H1 (cell line): ENCODE data around the gene RAP1A. TPM values are rescaled to one million over a fixed set of nuclear protein-coding genes. Genes with fewer than 3 reads are reported as not detected.

Source experiments
- CTCF ChIA-PET: fragments of 300-600 bp; sonication (Branson Sonifier 250); formaldehyde crosslinking; loops from one replicate; lab custom pipeline; 2021; ENCODE audit not compliant: partially characterized antibody; lab: Charles Lee
- POLR2A ChIA-PET: fragments of 300-600 bp; sonication (Branson Sonifier 250); formaldehyde crosslinking; loops from one replicate; lab custom pipeline; 2021; ENCODE audit warnings: inconsistent platforms; ENCODE audit not compliant: partially characterized antibody; lab: Charles Lee
- DNase-seq, 2 experiments: peaks; one replicate each; pipeline versions ENCODE4 v3.0.0 to v3.0.0-alpha.2; 2010 to 2022; ENCODE audit warnings: low spot score in 2 of 2, low read depth in 1 of 2, mixed read lengths in 1 of 2
- FAIRE-seq: peaks from 2 replicates; lab custom pipeline; 2011; peaks lifted over from hg19 to GRCh38; lab: Jason Lieb, UNC
- H2AFZ ChIP-seq: 2 replicates; pipeline ENCODE4 v1.8.1; 2012; ENCODE audit warnings: low read length, inconsistent platforms
- H2AK5ac ChIP-seq: 2 replicates; pipeline ENCODE4 v1.6.1; 2013; ENCODE audit warnings: low read depth, low read length
- H2BK120ac ChIP-seq: replicated peaks from 2 replicates; pipeline ENCODE3; 2013; ENCODE audit warnings: low read depth, low read length, inconsistent platforms
- H2BK12ac ChIP-seq: 2 replicates; pipeline ENCODE4 v1.6.1; 2013; ENCODE audit warnings: low read depth, low read length
- H2BK15ac ChIP-seq: 2 replicates; pipeline ENCODE4 v1.6.1; 2013; ENCODE audit warnings: low read length
- H2BK20ac ChIP-seq: 2 replicates; pipeline ENCODE4 v1.6.1; 2013; ENCODE audit warnings: low read length
- H2BK5ac ChIP-seq: 2 replicates; pipeline ENCODE4 v1.6.1; 2013; ENCODE audit warnings: low read depth, low read length
- H3K14ac ChIP-seq: 2 replicates; pipeline ENCODE4 v1.6.1; 2013; ENCODE audit warnings: inconsistent platforms; ENCODE audit not compliant: insufficient read length
- H3K18ac ChIP-seq: 2 replicates; pipeline ENCODE4 v1.6.1; 2013; ENCODE audit warnings: low read length; ENCODE audit errors: extremely low read depth
- H3K23ac ChIP-seq: 2 replicates; pipeline ENCODE4 v1.6.1; 2013; ENCODE audit warnings: inconsistent platforms; ENCODE audit not compliant: insufficient read length
- H3K23me2 ChIP-seq: 2 replicates; pipeline ENCODE4 v1.6.1; 2013; ENCODE audit warnings: low read depth, low read length
- H3K27ac ChIP-seq: 2 replicates; pipeline ENCODE4 v1.6.1; 2011; ENCODE audit warnings: low read depth, low read length, inconsistent platforms
- H3K27me3 ChIP-seq, 4 experiments: replicated peaks in 1 of 4; 1 replicate in 1 of 4; 2 replicates in 3 of 4; pipeline versions ENCODE4 v1.6.1 to v1.8.1; 2011 to 2013; ENCODE audit warnings: low read length in 3 of 4, mild to moderate bottlenecking in 3 of 4, inconsistent platforms in 2 of 4, mixed read lengths in 2 of 4, moderate library complexity in 1 of 4; ENCODE audit not compliant: control insufficient read depth in 3 of 4, insufficient read depth in 3 of 4; ENCODE audit errors: extremely low read depth in 1 of 4
- H3K36me3 ChIP-seq, 4 experiments: 2 replicates each; pipeline versions ENCODE4 v1.6.1 to v1.8.1; 2011 to 2013; ENCODE audit warnings: mild to moderate bottlenecking in 4 of 4, low read length in 3 of 4, moderate library complexity in 2 of 4, control low read depth in 1 of 4, inconsistent platforms in 1 of 4; ENCODE audit not compliant: insufficient read depth in 4 of 4, control insufficient read depth in 2 of 4
- H3K4ac ChIP-seq: replicated peaks from 2 replicates; pipeline ENCODE3; 2013; ENCODE audit warnings: low read length, low read depth, mixed read lengths, inconsistent platforms; ENCODE audit not compliant: insufficient read length
- H3K4me1 ChIP-seq, 4 experiments: replicated peaks in 1 of 4; 1 replicate in 1 of 4; 2 replicates in 3 of 4; pipeline versions ENCODE4 v1.6.1 to v1.8.1; 2011 to 2013; ENCODE audit warnings: low read length in 3 of 4, inconsistent platforms in 2 of 4, mixed read lengths in 1 of 4; ENCODE audit not compliant: insufficient read depth in 4 of 4, control insufficient read depth in 3 of 4
- H3K4me2 ChIP-seq, 2 experiments: 2 replicates each; pipeline versions ENCODE4 v1.6.1 to v1.8.1; 2011 to 2013; ENCODE audit warnings: low read depth in 2 of 2, low read length in 2 of 2, control low read depth in 1 of 2, inconsistent platforms in 1 of 2, mild to moderate bottlenecking in 1 of 2; ENCODE audit not compliant: insufficient read depth in 1 of 2
- H3K4me3 ChIP-seq, 4 experiments: fragments of 200-600, 300-600 bp in 1 of 4; sonication (generic), shearing (Covaris generic), sonication (Bioruptor Twin) in 1 of 4; 2 replicates each; pipeline versions ENCODE4 v1.5.1 to v1.8.1; 2011 to 2016; ENCODE audit warnings: low read length in 4 of 4, low read depth in 3 of 4, control low read depth in 2 of 4, inconsistent platforms in 2 of 4, mild to moderate bottlenecking in 2 of 4, mixed read lengths in 1 of 4, moderate library complexity in 1 of 4; ENCODE audit not compliant: insufficient read depth in 2 of 4; ENCODE audit errors: extremely low read depth in 1 of 4
- H3K56ac ChIP-seq: replicated peaks from 2 replicates; pipeline ENCODE3; 2013; ENCODE audit warnings: low read depth, mild to moderate bottlenecking, mixed read lengths, low read length, inconsistent platforms; ENCODE audit not compliant: insufficient read length
- H3K79me1 ChIP-seq: 2 replicates; pipeline ENCODE4 v1.6.1; 2013; ENCODE audit warnings: low read depth, low read length, control low read depth
- H3K79me2 ChIP-seq, 2 experiments: 2 replicates each; pipeline versions ENCODE4 v1.6.1 to v1.8.1; 2012 to 2013; ENCODE audit warnings: low read length in 2 of 2, mild to moderate bottlenecking in 2 of 2, inconsistent platforms in 1 of 2; ENCODE audit not compliant: insufficient read depth in 2 of 2, control insufficient read depth in 1 of 2
- H3K9ac ChIP-seq, 4 experiments: replicated peaks in 1 of 4; 1 replicate in 1 of 4; 2 replicates in 3 of 4; pipeline versions ENCODE4 v1.6.1 to v1.8.1; 2011 to 2013; ENCODE audit warnings: low read depth in 3 of 4, low read length in 3 of 4, control low read depth in 2 of 4, mild to moderate bottlenecking in 2 of 4, moderate library complexity in 2 of 4, inconsistent platforms in 1 of 4; ENCODE audit errors: extremely low read depth in 1 of 4
- H3K9me3 ChIP-seq, 2 experiments: 2 replicates each; pipeline versions ENCODE4 v1.6.1 to v1.8.1; 2012 to 2013; ENCODE audit warnings: mild to moderate bottlenecking in 2 of 2, moderate library complexity in 2 of 2, control low read depth in 1 of 2, inconsistent platforms in 1 of 2, low read depth in 1 of 2, low read length in 1 of 2, mixed read lengths in 1 of 2; ENCODE audit not compliant: insufficient read depth in 2 of 2
- H4K20me1 ChIP-seq, 2 experiments: replicated peaks in 1 of 2; 2 replicates each; pipeline versions ENCODE3 to v1.8.1; 2011 to 2013; ENCODE audit warnings: inconsistent platforms in 2 of 2, low read length in 2 of 2, mild to moderate bottlenecking in 1 of 2; ENCODE audit not compliant: insufficient read depth in 2 of 2, control insufficient read depth in 1 of 2
- H4K5ac ChIP-seq: 2 replicates; pipeline ENCODE4 v1.6.1; 2013; ENCODE audit warnings: low read length, low read depth, mixed read lengths, inconsistent platforms; ENCODE audit not compliant: insufficient read length
- H4K8ac ChIP-seq: 2 replicates; pipeline ENCODE4 v1.8.0; 2013; ENCODE audit warnings: mild to moderate bottlenecking, moderate library complexity, low read length, inconsistent platforms; ENCODE audit not compliant: insufficient read depth; ENCODE audit errors: extremely low read depth
- H4K91ac ChIP-seq: replicated peaks from 2 replicates; pipeline ENCODE3; 2013; ENCODE audit warnings: low read length, mixed read lengths, inconsistent platforms; ENCODE audit not compliant: insufficient read length
- BCL11A ChIP-seq, 2 experiments: IDR thresholded peaks; one replicate each; pipeline ENCODE4 v1.6.1; 2011; ENCODE audit warnings: low read depth in 2 of 2, low read length in 2 of 2, mild to moderate bottlenecking in 2 of 2
- EGR1 ChIP-seq: IDR thresholded peaks from 2 replicates; pipeline ENCODE4 v1.6.1; 2011; ENCODE audit warnings: low read depth, low read length, borderline replicate concordance
- PHF8 ChIP-seq: fragments of 200-600 bp; sonication (generic); conservative IDR thresholded peaks from 2 replicates; pipeline ENCODE4 v1.7.1; 2012; ENCODE audit warnings: low read depth, mild to moderate bottlenecking, inconsistent platforms, low read length, moderate library complexity
- RAD21 ChIP-seq, 2 experiments: IDR thresholded peaks in 1 of 2; conservative IDR thresholded peaks in 1 of 2; 2 replicates each; pipeline ENCODE4 v1.6.1; 2011; ENCODE audit warnings: low read depth in 2 of 2, low read length in 2 of 2, improper control_type of control experiment in 1 of 2, inconsistent platforms in 1 of 2, mild to moderate bottlenecking in 1 of 2, moderate library complexity in 1 of 2
- SUZ12 ChIP-seq: fragments of 200-600 bp; sonication (generic); IDR thresholded peaks from 2 replicates; pipeline ENCODE4 v1.6.1; 2012; ENCODE audit warnings: mild to moderate bottlenecking, inconsistent platforms, low read length, moderate library complexity, mixed read lengths
- TAF7 ChIP-seq: optimal IDR thresholded peaks from 2 replicates; pipeline ENCODE3; 2011; ENCODE audit warnings: low read depth, mild to moderate bottlenecking, inconsistent platforms, low read length, moderate library complexity, borderline replicate concordance
- WGBS, 2 experiments: shearing (Covaris generic) in 1 of 2; methylation state at CpG; one replicate each; pipeline versions ENCODE4 v1.1.6 to v1.1.7; 2013 to 2015; ENCODE audit warnings: low lambda C conversion rate in 2 of 2, mixed read lengths in 2 of 2, inconsistent platforms in 1 of 2, low coverage in 1 of 2, missing lambda C conversion rate in 1 of 2; ENCODE audit not compliant: insufficient replicate concordance in 2 of 2, insufficient coverage in 1 of 2, insufficient read length in 1 of 2; ENCODE audit errors: extremely low coverage in 1 of 2, missing lambda C conversion rate in 1 of 2; 5-methylcytosine and 5-hydroxymethylcytosine counted together
- polyA plus RNA-seq, 7 experiments: library from polyadenylated mRNA; depleted of rRNA in 3 of 7; stranded (reverse) in 5 of 7; unstranded in 2 of 7; fragments of >200 nt in 5 of 7; fragments of 200-250 nt in 2 of 7; gene quantifications; 1 replicate in 5 of 7; 2 replicates in 1 of 7; 4 replicates in 1 of 7; pipeline versions ENCODE4 v1.2.1 to v1.2.3, GENCODE V29; 2011 to 2013; ENCODE audit warnings: missing spikeins in 2 of 7, mixed read lengths in 2 of 7
- total RNA-seq: library from RNA; stranded (reverse); fragmentation: NEBNext Ultra II Directional; extraction: Animal tissue kit (Norgen Biotek cat#: 25700); gene quantifications from 2 replicates; pipeline ENCODE4 v1.2.1, GENCODE V29; 2021

Gene RAP1A
- total and polyA plus RNA-seq, 2 of the 8 experiments (the other 6 are each of a cell fraction or from before 2014, with no cell fraction given): 10.9 to 35.8 TPM

DNA sequence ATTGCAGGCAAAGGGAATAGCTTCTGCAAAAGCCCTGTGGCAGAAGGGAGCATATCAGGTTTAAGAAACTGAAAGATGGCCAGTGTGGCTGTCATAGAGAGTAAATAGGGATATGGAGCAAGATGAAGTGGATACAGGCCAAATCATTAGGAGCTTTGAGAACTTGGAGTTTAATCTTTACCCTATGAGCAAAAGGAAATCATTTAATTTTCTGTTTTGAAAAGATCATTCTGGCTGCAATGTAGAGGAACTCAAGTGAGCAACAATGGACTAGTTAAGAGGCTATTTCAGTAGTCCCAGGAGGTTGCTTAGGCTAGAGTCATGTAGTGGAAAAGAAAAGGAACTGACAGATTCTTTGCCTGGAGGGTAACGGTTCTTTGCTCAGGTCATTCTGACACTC, 47.2 kb downstream of the RAP1A start:
- no peak overlapping the region for H3K56ac ChIP-seq
- no peaks in the 10 kb centered on the region for H3K27me3 ChIP-seq
- no peak overlapping the region for H4K8ac ChIP-seq
- no peaks in the 10 kb centered on the region for H3K4me1 ChIP-seq
- H2BK20ac ChIP-seq: no peak overlapping the region
- no peak overlapping the region for H3K18ac ChIP-seq
- H3K4me2 ChIP-seq: no peak overlapping the region
- WGBS, 2 experiments: 100% methylated on average over 1 of the region's 1 CpG; no CpG with 5 or more reads in 1 of the 2 experiments
- no peak overlapping the region for H3K27ac ChIP-seq
- ChIA-PET CTCF (no interaction called here), POLR2A (interaction anchor here (0.7 kb wide), 1 partner anchor 159 kb away, joined by 4 read pairs; no protein-coding TSS in a partner anchor)
- no peaks in the 10 kb centered on the region for H3K23me2 ChIP-seq
- H2BK15ac ChIP-seq: no peak overlapping the region
- no peak overlapping the region for H3K4ac ChIP-seq
- H3K14ac ChIP-seq: no peak overlapping the region
- FAIRE-seq (no peak), DNase-seq (no peak)
- peaks cover 0 to 27% of the 10 kb centered on the region in 2 experiments; a peak in 2 of 4 replicates for H3K79me2 ChIP-seq
- H3K9me3 ChIP-seq: no peaks in the 10 kb centered on the region
- H3K23ac ChIP-seq: no peak overlapping the region
- no peak overlapping the region for H2BK12ac ChIP-seq
- peaks cover 0 to 2% of the 10 kb centered on the region in 2 experiments for H4K20me1 ChIP-seq
- H3K36me3 ChIP-seq: no peaks in the 10 kb centered on the region
- H2AFZ ChIP-seq: no peak overlapping the region
- H3K4me3 ChIP-seq: no peak overlapping the region
- H2BK5ac ChIP-seq: no peak overlapping the region
- H3K79me1 ChIP-seq: no peaks in the 10 kb centered on the region; the same call in 1 of the 2 replicates
- H2BK120ac ChIP-seq: no peak overlapping the region
- no peak overlapping the region for H3K9ac ChIP-seq
- H4K5ac ChIP-seq: no peak overlapping the region
- H2AK5ac ChIP-seq: no peak overlapping the region
- H4K91ac ChIP-seq: no peak overlapping the region
- TF ChIP-seq PHF8 (no peak), RAD21 (IDR thresholded peaks at IDR 0.05 in 1 of 2, conservative IDR thresholded peaks at IDR 0.05 in 1 of 2; ENCODE audit: low read depth in 2 of 2, low read length in 2 of 2) (no peak), TAF7 (no peak), SUZ12 (no peak), BCL11A (IDR thresholded peaks at IDR 0.05; ENCODE audit: low read depth in 2 of 2, low read length in 2 of 2) (no peak), EGR1 (no peak)
